ENCODE results near the gene PXMP4. TPM values are rescaled to one million over a fixed set of nuclear protein-coding genes. Genes with fewer than 3 reads are reported as not detected.

Gene PXMP4, protein sequence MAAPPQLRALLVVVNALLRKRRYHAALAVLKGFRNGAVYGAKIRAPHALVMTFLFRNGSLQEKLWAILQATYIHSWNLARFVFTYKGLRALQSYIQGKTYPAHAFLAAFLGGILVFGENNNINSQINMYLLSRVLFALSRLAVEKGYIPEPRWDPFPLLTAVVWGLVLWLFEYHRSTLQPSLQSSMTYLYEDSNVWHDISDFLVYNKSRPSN
- total RNA-seq (ENCODE audit: low replicate concordance): 3.5 and 6.1 TPM in 2 replicates

DNA sequence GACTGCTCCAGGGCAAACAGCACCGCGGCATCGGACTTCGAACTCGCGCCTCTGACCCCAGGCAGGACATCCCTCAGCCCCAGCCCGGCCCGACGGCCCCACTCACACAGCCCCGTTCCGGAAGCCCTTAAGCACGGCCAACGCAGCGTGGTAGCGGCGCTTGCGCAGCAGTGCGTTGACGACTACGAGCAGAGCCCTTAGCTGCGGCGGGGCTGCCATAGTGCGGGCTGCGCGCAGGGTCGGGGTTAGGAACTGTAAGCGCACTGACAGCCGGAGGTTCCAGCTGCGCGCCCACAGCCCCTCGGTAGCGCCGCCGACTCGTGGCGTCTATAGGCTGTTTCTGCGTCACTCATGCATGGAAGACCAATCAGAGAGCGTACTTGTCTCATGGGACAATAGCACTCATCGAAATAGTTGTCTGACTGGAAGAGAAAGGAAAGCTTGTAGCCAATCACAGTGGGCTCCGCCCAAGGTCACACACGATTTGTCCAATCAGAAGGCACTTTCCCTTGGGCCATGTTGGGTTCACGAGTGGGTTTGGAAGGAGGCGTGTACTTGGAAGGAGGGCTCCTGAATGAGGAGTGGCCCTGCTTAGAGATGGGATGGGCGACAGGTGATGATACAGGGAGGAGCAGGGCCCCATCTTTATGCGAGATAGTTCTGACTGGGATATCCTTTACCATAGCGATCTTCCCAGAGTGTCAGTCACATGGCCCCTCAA is at the start of gene PXMP4:
Gene PXMP4, minus strand, starts transcription at position 322 of the 721 bp plus-strand sequence. Its CDS starts 103 bp downstream, at position 219.
- H3K27me3 ChIP-seq: no peaks in the 10 kb centered on the region
- Mint-ChIP-seq H3K4me1 (peaks cover 8% of the 10 kb centered on the region), H3K27ac (peak within 1 kb of the TSS; percentile 55), H3K36me3 (no peaks in the 10 kb centered on the region), H3K4me3 (peak within 1 kb of the TSS; percentile 85), H3K9me3 (no peaks in the 10 kb centered on the region), H3K27me3 (ENCODE audit: insufficient read depth, low read depth) (no peaks in the 10 kb centered on the region)
- H3K4me3 ChIP-seq: peak within 1 kb of the TSS; percentile 57
- H2AFZ ChIP-seq (replicated peaks): peak within 1 kb of the TSS; percentile 95
- H3K9ac ChIP-seq: peak within 1 kb of the TSS; percentile 10
- no peaks in the 10 kb centered on the region for H4K20me1 ChIP-seq (ENCODE audit: low read depth)
- H3K4me2 ChIP-seq: peak within 1 kb of the TSS; percentile 81
- TF ChIP-seq EZH2 (IDR thresholded peaks at IDR 0.05) (no peak), EZH2phosphoT487 (IDR thresholded peaks at IDR 0.05) (no peak)
- TF ChIP-seq, protein P1, sequence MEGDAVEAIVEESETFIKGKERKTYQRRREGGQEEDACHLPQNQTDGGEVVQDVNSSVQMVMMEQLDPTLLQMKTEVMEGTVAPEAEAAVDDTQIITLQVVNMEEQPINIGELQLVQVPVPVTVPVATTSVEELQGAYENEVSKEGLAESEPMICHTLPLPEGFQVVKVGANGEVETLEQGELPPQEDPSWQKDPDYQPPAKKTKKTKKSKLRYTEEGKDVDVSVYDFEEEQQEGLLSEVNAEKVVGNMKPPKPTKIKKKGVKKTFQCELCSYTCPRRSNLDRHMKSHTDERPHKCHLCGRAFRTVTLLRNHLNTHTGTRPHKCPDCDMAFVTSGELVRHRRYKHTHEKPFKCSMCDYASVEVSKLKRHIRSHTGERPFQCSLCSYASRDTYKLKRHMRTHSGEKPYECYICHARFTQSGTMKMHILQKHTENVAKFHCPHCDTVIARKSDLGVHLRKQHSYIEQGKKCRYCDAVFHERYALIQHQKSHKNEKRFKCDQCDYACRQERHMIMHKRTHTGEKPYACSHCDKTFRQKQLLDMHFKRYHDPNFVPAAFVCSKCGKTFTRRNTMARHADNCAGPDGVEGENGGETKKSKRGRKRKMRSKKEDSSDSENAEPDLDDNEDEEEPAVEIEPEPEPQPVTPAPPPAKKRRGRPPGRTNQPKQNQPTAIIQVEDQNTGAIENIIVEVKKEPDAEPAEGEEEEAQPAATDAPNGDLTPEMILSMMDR (IDR thresholded peaks at IDR 0.05): no peak
- H3F3A ChIP-seq (ENCODE audit: low read depth): peaks cover 9% of the 10 kb centered on the region
- DNase-seq (ENCODE audit: low spot score): peak; percentile 94
- no peaks in the 10 kb centered on the region for H3K79me2 ChIP-seq (ENCODE audit: low read depth)
- H3K27ac ChIP-seq: no peak within 1 kb of the TSS
- H3K9me3 ChIP-seq (ENCODE audit: low read depth): no peaks in the 10 kb centered on the region
- peaks cover 5% of the 10 kb centered on the region for H3K4me1 ChIP-seq
- H3K36me3 ChIP-seq: no peaks in the 10 kb centered on the region

GRCh38 chr20:33769043-33769442 is 48.9 kb upstream of the PXMP4 start:
- Mint-ChIP-seq H3K9me3 (no peaks in the 10 kb centered on the region), H3K27me3 (ENCODE audit: insufficient read depth, low read depth) (peaks cover 2% of the 10 kb centered on the region), H3K4me1 (no peaks in the 10 kb centered on the region), H3K36me3 (peaks cover 3% of the 10 kb centered on the region), H3K27ac (peak overlapping the region; percentile 37), H3K4me3 (no peak overlapping the region)
- Histone ChIP-seq H3F3A (ENCODE audit: low read depth) (no peaks in the 10 kb centered on the region), H3K27me3 (no peaks in the 10 kb centered on the region), H3K9ac (no peak overlapping the region), H3K9me3 (ENCODE audit: low read depth) (no peaks in the 10 kb centered on the region), H3K4me2 (no peak overlapping the region), H3K36me3 (no peaks in the 10 kb centered on the region), H3K4me3 (no peak overlapping the region), H3K27ac (no peak overlapping the region), H4K20me1 (ENCODE audit: low read depth) (no peaks in the 10 kb centered on the region), H3K4me1 (no peaks in the 10 kb centered on the region), H3K79me2 (ENCODE audit: low read depth) (no peaks in the 10 kb centered on the region), H2AFZ (replicated peaks) (no peak overlapping the region)
- no peak for TF ChIP-seq EZH2phosphoT487 (IDR thresholded peaks at IDR 0.05)
- TF ChIP-seq, protein P1 (IDR thresholded peaks at IDR 0.05): no peak
- TF ChIP-seq EZH2 (IDR thresholded peaks at IDR 0.05): no peak
- no peak for DNase-seq (ENCODE audit: low spot score)

DNA sequence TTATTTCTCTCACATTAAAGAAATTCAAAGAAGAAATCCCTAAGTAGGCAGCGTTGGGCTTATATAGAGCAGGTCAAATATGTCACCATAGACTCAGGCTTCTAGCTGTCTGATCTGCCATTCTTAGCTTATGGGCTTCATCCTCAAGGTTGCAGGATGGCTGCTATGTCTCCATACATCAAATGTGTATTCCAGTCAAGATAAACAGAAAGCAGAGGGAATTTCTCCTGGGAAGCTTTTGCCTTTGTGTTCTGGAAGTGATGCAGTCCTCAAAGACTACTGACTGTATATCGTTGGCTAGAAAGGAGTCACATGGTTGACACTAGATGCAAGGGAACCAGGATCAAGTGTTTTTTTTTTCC is 47.6 kb upstream of the PXMP4 start:
- Histone ChIP-seq H2AFZ (replicated peaks) (no peak overlapping the region), H3K9ac (no peak overlapping the region), H3K36me3 (no peaks in the 10 kb centered on the region), H3K27ac (no peak overlapping the region), H3K79me2 (ENCODE audit: low read depth) (no peaks in the 10 kb centered on the region), H3K4me1 (no peaks in the 10 kb centered on the region), H3K27me3 (no peaks in the 10 kb centered on the region), H3K4me3 (no peak overlapping the region), H3K4me2 (no peak overlapping the region), H4K20me1 (ENCODE audit: low read depth) (no peaks in the 10 kb centered on the region), H3F3A (ENCODE audit: low read depth) (no peaks in the 10 kb centered on the region), H3K9me3 (ENCODE audit: low read depth) (no peaks in the 10 kb centered on the region)
- Mint-ChIP-seq H3K4me3 (no peak overlapping the region), H3K27me3 (ENCODE audit: insufficient read depth, low read depth) (peaks cover 2% of the 10 kb centered on the region), H3K4me1 (no peaks in the 10 kb centered on the region), H3K36me3 (peaks cover 3% of the 10 kb centered on the region), H3K27ac (no peak overlapping the region), H3K9me3 (no peaks in the 10 kb centered on the region)
- TF ChIP-seq, protein P1 (IDR thresholded peaks at IDR 0.05): no peak
- TF ChIP-seq EZH2 (IDR thresholded peaks at IDR 0.05): no peak
- TF ChIP-seq EZH2phosphoT487 (IDR thresholded peaks at IDR 0.05): no peak
- no peak for DNase-seq (ENCODE audit: low spot score)

All from neural progenitor cell (in vitro differentiated cells).